AG10803 (cell line): ENCODE results near the gene S100A5.
"Not testable (repeated sequence)": the region's sequence is repeated elsewhere in the genome, so short reads cannot be mapped to it uniquely, and the experiment has no call there.

ENCODE experiments used
- DNase-seq: peaks from one replicate; pipeline ENCODE4 v3.0.0; 2010; ENCODE audit warnings: low read depth
- H3K4me3 ChIP-seq: 2 replicates; pipeline ENCODE4 v1.5.1; 2011; ENCODE audit warnings: mild to moderate bottlenecking, low read length, control low read depth
- TF ChIP-seq, protein P1 (sequence below): conservative IDR thresholded peaks from 2 replicates; pipeline ENCODE4 v1.5.1; 2011; ENCODE audit warnings: mild to moderate bottlenecking, low read length, control low read depth, inconsistent platforms

The S100A5 gene

DNA sequence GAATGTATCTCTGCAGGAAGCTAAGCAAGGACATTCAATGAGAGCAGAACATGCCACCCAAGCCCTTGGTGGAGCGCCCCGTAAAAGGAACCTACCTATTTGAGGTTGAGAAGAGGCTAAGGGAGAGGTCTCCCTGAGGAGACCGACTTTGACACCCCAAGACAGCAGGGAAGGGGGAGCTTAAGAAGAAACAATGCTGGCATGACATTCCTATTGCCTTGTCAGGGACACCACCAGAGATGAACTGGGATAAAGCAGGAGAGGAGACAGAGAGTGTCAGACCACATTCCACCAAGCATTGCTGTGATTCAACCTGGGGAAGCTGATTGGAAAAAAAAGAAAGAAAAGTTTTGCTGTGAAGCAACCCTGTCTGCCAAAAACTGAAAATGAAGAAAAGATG is 38.2 kb upstream of the S100A5 start:
- TF ChIP-seq, protein P1, sequence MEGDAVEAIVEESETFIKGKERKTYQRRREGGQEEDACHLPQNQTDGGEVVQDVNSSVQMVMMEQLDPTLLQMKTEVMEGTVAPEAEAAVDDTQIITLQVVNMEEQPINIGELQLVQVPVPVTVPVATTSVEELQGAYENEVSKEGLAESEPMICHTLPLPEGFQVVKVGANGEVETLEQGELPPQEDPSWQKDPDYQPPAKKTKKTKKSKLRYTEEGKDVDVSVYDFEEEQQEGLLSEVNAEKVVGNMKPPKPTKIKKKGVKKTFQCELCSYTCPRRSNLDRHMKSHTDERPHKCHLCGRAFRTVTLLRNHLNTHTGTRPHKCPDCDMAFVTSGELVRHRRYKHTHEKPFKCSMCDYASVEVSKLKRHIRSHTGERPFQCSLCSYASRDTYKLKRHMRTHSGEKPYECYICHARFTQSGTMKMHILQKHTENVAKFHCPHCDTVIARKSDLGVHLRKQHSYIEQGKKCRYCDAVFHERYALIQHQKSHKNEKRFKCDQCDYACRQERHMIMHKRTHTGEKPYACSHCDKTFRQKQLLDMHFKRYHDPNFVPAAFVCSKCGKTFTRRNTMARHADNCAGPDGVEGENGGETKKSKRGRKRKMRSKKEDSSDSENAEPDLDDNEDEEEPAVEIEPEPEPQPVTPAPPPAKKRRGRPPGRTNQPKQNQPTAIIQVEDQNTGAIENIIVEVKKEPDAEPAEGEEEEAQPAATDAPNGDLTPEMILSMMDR: no peak
- no peak overlapping the region for H3K4me3 ChIP-seq
- DNase-seq: no peak

DNA sequence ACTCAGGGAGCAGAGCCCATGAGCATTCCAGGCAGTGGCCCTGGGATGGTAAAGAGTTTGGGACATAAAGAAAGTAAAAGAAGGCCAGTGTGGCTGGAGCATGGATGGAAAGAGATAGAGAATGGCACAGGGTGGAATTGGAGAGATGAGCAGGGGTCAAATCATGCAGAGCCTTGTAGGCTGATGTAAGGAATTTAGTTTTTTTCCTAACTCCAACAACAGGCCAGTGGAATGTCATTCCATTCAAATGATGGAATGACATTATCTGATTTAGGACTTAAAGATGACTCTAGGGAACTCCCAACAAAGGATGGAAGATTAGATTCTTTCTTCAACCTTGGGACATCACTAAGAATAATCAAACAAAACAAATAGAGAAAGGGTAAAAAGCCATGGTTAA is 37.8 kb upstream of the S100A5 start:
- no peak overlapping the region for H3K4me3 ChIP-seq
- TF ChIP-seq, protein P1: no peak
- peak; percentile 73 for DNase-seq

DNA sequence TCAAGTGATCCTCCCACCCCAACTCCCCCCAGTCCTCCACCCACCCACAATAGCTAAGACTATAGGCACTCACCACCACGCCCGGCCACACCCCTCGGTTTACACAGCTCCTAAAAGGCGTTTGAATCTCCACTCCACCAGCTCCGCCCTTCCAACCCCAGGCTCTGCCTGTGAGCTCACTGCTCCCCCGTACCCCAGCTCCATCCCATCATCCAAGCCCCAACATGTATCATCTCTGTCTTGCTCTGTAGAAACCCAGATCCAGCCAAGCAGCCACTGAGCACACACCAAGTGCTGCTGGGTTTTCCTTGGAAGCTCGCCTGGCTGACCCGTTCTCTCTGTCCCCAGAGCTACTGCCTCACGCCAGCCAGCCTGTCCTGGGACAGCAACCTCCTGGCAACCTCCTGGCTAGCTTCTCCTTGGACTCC is 36.9 kb upstream of the S100A5 start:
- TF ChIP-seq, protein P1: no peak
- H3K4me3 ChIP-seq: no peak overlapping the region
- DNase-seq: no peak

DNA sequence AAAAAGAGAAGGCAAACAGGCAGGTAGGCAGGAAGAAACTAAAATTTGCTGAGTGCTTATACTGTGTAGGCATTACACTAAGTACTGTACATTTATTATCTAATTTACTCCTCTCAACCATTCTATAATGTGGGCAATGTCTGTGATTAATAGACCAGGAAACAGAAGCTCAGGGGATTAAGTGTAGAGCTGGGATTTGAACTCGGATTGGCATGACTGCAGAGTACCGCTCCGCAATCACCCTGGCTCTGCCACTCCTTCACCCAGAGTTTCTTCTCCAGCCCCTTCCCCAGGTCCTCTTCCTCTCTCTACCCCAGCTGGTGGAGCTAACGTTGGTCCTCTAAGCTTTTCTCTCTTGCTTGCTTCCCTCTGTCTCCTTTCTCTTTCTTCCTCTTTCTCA is 36.4 kb upstream of the S100A5 start:
- no peak overlapping the region for H3K4me3 ChIP-seq
- DNase-seq: no peak
- TF ChIP-seq, protein P1: no peak

DNA sequence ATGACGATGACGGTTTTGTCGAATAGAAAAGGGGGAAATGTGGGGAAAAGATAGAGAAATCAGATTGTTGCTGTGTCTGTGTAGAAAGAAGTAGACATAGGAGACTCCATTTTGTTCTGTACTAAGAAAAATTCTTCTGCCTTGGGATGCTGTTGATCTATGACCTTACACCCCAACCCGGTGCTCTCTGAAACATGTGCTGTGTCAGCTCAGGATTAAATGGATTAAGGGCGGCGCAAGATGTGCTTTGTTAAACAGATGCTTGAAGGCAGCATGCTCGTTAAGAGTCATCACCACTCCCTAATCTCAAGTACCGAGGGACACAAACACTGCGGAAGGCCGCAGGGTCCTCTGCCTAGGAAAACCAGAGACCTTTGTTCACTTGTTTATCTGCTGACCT is 34.8 kb upstream of the S100A5 start:
- not testable (repeated sequence) for DNase-seq, H3K4me3 ChIP-seq

DNA sequence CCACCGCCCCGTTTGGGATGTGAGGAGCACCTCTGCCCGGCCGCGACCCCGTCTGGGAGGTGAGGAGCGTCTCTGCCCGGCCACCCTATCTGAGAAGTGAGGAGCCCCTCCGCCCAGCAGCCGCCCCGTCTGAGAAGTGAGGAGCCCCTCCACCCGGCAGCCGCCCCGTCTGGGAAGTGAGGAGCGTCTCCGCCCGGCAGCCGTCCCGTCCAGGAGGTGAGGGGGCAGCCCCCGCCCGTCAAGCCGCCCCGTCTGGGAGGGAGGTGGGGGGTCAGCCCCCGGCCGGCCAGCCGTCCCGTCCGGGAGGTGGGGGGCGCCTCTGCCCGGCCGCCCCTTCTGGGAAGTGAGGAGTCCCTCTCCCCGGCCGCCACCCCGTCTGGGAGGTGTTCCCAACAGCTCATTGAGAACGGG is 34.4 kb upstream of the S100A5 start:
- not testable (repeated sequence) for DNase-seq, H3K4me3 ChIP-seq

DNA sequence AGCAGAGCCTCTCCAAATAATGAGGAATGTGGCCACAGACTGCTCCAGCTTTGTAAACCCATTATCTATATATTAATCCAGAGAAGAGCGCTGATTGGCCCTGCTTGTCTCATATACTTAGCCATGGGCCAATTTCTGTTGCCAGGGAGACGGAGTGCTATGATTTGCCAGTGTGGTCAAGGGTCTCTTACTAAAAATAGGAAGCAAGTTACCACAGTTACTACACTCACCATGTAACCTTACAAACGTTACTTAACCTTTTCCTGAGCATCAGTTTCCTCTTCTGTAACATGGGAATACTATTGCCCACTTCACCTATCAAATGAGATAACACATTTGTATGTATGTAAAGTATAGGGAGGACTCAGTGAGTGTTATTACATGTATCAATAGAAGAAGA is 32.6 kb upstream of the S100A5 start:
- TF ChIP-seq, protein P1: no peak
- DNase-seq: no peak

DNA sequence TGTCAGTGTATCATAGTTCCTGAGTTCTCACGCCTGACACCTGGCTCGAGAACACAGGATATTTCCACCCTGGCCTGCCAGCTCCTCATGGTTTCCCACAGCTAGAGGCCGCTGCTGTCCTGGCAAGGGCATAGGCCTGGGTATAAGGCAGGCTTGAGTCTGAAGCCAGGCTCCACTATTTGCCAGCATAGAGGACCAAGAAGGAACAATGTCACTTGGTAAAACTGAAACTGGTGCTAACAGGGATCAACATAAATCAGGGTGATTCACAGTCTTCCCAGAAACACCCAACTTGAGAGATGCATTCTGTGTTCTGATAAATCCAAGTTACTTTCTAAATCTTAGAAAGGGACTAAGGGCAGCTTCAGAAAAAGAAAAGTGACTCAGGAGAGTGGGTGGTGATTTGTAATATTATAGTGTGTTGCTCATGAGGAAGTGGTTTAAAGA is 31.9 kb upstream of the S100A5 start:
- TF ChIP-seq, protein P1: peak; percentile 91
- DNase-seq: peak; percentile 85
- H3K4me3 ChIP-seq: no peak overlapping the region

More for the DNA sequence above, 32.6 kb upstream of the S100A5 start:
- no peak overlapping the region for H3K4me3 ChIP-seq
